Activated CD8-positive, alpha-beta memory T cell treated with anti-CD3 and anti-CD28 coated beads, Interleukin-2, amount 50 U/mL, for 1 hour (primary cell): ENCODE results near the gene ACADSB.

Experiments used
- DNase-seq: peaks from one replicate; pipeline ENCODE4 v3.0.0-alpha.2; 2020; ENCODE audit errors: extremely low read depth

Gene ACADSB

GRCh38 chr10:123100030-123100762 is 91.4 kb downstream of the ACADSB start:
- no peak for DNase-seq

GRCh38 chr10:123101872-123102271 is 93.1 kb downstream of the ACADSB start:
- DNase-seq = no peak

GRCh38 chr10:123102673-123103072 is 93.9 kb downstream of the ACADSB start:
- no peak for DNase-seq

GRCh38 chr10:123103944-123104343 is 95.1 kb downstream of the ACADSB start:
- no peak for DNase-seq
